ENCODE measurements around the gene UGT1A4.

Gene UGT1A4

DNA sequence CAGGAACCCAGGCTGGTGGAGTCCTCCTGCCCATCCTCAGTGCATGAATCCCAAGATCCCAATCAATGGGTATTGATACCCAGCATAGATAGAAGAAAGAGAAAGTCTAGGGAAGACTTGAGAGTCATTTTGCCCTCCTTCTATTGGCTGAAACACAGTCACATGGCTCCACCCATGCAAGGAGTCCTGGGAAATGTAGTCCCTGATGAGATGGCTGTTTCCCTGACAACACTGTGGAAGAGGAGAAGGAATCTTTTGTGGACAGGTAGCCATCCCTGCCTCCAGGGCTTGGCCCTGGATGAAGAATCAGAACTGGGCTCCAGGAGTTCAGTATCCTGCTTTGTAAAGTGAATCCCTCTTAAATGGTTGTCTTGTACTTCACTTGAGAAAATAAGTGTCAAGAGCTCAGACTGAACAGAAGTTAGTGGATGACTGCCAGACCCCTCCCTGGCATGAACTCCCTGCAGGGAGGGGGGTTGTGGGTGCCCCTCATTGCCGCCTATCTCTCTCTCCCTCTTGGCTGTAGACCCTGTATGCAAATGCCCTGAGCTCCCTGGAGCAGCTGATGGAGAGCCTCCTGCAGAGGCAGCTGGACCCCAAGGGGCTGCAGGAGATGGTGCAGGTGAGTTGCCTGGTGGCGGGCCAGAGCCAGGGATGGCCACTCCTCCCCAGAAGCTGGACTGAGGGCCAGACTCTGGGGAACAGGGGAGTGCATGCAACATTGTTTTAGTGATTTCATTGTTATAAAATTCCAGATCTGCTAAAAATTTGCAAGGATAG, 95.7 kb downstream of the UGT1A4 start:
- DNase-seq = no peak

- DNase-seq = no peak
Measured at GRCh38 chr2:233815861-233816260, 97.3 kb downstream of the UGT1A4 start.

DNA sequence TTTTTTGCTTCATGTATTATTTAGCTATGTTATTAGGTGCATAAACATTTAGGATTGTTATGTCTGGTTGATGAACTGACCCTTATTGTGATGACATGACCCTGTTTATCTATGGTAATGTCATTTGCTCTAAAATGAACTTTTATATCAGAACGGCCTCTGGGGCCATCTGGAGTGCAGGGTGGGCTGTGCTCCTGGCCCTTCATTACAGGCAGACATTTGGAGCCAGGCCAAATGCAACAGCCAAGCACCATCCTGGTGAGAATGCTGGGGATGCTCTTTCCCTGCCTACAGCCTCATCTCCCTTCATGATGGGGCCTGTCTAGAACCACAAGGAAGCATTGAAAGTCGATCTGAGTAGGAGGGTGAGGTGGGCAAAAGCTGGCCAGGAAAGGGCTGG, 97.8 kb downstream of the UGT1A4 start:
- DNase-seq = no peak

DNA sequence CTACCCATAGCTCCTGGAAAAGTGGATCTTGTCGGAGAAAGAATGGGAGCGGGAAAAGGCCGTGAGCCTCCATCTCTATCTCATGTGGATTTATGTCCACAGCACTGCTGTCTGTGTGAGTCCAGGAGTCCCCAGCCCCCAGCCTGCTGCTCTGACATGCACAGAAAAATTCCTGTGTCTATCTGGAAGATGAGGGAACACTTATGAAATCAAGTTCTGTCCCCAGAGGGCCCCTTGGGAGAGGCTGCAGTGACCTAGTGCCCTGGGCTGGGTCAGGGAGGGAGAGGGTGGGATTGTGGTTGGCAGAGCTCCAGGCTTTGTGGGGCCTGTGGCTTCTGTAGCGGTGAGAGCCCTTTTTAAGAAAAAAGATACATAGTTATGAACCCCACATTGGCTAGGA, 98.2 kb downstream of the UGT1A4 start:
- DNase-seq = no peak

DNA sequence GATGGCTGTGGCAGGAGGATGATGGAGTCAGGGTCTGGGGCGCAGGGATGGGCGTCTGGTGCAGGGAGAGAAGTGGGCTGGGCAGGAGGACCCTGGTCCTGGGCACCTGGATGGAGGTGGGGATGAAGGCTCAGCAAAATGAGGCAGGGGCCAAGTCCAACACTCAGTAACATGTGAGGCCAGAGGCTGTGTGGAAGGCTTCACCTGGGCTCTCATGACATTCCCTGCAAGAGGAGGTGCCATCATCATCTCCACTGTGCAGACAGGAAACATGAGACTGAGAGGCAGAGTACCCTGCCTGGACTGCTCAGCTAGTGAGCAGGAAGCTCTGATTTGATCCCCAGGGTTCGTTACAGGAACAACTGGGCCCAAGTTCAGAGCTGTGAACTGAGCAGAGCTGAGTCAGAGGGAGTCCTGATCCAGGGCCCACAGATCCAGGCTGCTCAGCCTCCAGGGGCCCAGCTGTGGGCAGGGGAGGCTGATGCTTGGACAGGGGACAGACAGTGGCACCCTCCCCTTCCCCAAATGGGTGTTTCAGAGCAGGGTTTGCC, 98.9 kb downstream of the UGT1A4 start:
- no peak for DNase-seq

- no peak for DNase-seq
Measured at GRCh38 chr2:233817995-233818638, 99.6 kb downstream of the UGT1A4 start.

DNA sequence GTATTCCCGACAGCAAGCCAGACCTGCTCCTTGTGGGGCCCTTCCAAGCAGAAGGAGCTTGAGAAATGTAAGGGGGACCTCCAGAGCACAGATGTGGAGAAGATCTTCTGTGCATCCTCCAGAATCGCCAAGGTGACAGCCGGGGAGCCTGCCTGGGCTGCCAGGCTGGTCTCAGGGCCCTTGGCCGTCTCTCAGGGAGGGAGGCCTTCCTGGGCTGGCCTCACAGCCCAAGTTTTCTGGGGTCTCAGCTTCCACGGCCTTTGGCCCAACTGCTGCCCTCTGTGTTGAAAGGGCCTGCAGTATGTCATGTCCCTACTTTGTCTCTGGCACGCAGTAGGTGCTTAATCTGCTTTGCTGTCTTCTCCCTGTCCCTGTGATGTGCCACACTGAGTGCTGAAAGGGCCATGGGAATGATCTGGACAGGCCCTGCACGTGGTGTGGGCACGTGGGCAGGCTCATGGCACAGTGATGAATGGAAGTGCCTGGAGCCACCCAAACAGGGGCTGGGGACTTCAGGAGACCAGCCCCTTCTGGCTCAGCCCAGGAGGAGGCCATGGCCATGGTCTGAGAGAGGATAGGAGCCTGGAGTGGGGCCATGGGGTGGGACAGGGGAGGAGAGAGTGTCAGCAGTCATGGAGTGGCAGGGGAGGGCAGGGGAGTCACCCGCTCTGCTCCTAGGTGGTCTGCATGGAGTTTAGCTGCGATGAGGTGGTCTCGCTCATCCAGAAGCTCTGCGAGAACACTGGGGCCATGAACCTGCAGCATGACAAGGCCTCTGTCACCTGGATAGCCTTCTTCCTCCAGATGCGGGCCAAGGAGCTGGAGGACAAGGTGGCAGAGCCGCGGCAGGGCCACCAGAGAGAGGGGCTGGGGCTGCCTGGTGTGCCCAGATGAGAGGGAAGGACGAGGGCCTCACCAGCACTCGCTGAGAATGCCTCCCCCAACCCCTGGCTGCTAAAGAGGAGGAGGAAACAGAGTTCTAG, 100.4 kb downstream of the UGT1A4 start:
- no peak for DNase-seq

DNA sequence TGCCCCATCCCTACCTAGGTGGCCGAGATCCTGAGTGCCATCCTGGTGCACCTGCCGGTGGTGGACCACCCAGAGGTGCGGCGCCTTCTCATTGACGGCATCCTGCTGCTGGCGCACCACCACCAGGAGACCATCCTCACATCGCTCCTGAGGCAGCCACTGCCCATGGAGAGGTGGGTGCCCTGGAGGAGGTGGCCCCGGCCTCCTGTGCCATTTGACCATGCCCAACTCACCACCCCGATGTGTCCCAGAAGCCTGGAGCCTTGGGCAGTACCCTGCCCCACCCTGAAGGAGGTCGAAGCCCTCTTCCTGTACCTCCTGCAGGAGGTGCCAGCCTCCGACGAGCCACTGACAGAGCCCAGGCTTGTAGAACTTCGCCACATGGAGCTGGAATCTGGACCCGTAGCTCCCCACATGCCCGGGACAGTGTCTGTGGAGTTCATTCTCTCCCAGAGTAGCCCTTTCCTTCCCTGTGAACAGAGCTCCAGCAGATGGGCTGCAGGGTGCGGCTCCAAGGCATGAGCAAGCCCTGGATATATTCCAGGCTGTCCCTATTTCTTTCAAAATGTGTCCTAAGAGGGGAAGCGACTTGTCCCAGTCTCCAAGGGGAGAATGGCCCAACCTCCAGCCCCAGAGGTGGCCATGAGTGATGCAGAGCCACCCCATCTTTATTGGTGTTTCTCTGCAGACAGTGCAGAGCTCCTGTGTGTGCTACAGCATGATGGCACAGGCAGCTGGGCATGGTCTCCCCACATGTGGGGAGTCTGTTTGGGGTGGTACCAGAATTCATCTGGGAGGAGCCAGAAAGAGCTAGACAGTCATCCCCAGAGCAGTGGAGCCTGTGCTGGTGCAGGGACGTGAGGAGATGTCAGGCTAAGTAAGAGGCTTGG, 101.6 kb downstream of the UGT1A4 start:
- no peak for DNase-seq

DNA sequence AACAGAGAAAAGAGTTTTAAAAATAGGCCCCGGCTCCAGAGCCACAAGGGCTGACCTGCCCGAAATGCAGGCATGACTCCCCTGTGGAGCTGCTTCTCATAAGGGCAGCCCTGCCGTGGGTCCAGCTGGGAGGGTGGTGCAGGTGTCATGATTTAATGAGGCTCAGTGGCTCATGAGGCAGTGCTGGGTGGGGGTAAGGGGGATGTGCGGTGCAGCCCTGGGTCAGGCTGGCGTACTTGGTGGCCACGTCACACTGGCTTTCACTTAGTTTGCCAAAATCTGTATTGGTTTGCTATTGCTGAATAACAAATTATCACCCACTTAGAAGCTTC, 102.2 kb downstream of the UGT1A4 start:
- no peak for DNase-seq

DNA sequence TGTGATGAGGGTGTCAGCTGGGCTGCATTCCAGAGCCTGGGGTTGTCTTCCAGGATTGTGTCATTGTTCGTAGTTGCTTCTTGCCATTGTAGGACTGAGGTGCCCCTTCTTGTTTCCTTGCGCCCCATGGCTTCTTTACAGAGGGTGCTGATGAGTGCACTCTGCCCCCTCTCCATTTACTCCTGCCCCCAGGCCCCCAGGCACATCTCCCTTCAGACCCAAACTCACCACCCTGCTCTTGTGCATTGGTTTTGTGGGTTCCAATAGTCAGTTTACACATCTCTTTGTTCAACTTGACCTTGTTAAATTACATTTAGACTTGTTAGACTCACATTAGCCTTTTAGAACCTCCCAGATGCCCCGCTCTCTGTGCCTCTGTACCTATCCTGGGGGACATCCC, 102.7 kb downstream of the UGT1A4 start:
- no peak for DNase-seq

DNA sequence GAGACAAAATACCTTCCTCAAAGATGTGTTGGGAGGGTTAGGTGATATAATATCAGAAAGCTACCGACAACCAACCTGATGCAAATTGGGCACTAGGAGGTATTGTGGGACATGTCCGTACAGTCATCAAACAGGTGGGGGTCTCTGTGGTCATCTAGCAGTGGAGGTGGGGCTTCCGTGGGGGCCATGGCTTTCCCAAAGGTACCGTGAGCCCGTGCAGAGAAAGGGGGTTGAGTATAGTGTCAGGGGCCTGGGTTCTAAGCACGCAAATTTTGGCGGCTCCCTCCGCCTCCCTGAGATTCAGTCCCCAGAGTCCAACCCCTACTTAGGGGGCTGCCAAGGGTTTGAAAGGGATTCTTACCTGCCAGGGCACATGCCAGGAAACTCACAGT, 103.2 kb downstream of the UGT1A4 start:
- no peak for DNase-seq

- no peak for DNase-seq
Measured at GRCh38 chr2:233822101-233822771, 103.7 kb downstream of the UGT1A4 start.

Measured in NCI-H2081 treated with DMSO at 0.1 percent for 48 hours (cell line).